BE2C (cell line): ENCODE data around the gene SND1.
"Not testable (repeated sequence)": the region's sequence is repeated elsewhere in the genome, so short reads cannot be mapped to it uniquely, and the experiment has no call there.

Experiments used
- DNase-seq: peaks from one replicate; pipeline ENCODE4 v3.0.0-alpha.2; 2020
- H3K27me3 ChIP-seq: fragments of 250-450 bp; sonication (Bioruptor Pico); 2 replicates; pipeline ENCODE4 v1.5.1; 2020; ENCODE audit warnings: mild to moderate bottlenecking
- H3K36me3 ChIP-seq: fragments of 250-450 bp; sonication (Bioruptor Pico); 2 replicates; pipeline ENCODE4 v1.5.1; 2020; ENCODE audit warnings: mild to moderate bottlenecking
- H3K4me1 ChIP-seq: fragments of 250-450 bp; sonication (Bioruptor Pico); 2 replicates; pipeline ENCODE4 v1.5.1; 2020
- H3K4me3 ChIP-seq: 2 replicates; pipeline ENCODE4 v1.5.1; 2011; ENCODE audit warnings: low read depth, low read length
- H3K9me3 ChIP-seq: fragments of 250-450 bp; sonication (Bioruptor Pico); 2 replicates; pipeline ENCODE4 v1.5.1; 2020
- TF ChIP-seq, protein P1 (sequence below): IDR thresholded peaks from 2 replicates; pipeline ENCODE4 v1.5.1; 2012; ENCODE audit warnings: mild to moderate bottlenecking, low read depth, low read length

The SND1 gene

DNA sequence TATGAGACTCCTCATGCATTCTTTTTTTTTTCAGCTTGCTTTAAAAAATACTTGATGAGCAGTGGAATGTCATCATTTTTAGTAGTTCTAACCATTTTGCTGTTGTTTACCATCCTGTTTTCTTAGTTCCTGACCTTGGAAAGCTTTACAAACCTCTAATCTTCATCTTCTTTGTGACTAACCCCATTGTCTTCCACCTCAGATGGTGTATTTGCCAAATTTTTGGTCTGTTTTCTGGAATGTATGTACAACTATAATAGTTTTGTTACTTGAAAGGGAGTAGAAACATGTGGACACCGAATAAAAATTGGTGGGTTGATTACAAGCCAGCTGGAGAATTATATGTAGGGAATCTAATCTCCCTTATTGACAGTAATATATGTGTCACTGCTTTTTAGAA is 172.7 kb downstream of the SND1 start:
- Histone ChIP-seq H3K36me3 (no peaks in the 10 kb centered on the region), H3K9me3 (no peaks in the 10 kb centered on the region), H3K4me1 (0 out of 2 replicates have a peak, but pooled peaks cover 5% of the 10 kb centered on the region), H3K4me3 (no peak overlapping the region), H3K27me3 (no peaks in the 10 kb centered on the region)
- TF ChIP-seq, protein P1, sequence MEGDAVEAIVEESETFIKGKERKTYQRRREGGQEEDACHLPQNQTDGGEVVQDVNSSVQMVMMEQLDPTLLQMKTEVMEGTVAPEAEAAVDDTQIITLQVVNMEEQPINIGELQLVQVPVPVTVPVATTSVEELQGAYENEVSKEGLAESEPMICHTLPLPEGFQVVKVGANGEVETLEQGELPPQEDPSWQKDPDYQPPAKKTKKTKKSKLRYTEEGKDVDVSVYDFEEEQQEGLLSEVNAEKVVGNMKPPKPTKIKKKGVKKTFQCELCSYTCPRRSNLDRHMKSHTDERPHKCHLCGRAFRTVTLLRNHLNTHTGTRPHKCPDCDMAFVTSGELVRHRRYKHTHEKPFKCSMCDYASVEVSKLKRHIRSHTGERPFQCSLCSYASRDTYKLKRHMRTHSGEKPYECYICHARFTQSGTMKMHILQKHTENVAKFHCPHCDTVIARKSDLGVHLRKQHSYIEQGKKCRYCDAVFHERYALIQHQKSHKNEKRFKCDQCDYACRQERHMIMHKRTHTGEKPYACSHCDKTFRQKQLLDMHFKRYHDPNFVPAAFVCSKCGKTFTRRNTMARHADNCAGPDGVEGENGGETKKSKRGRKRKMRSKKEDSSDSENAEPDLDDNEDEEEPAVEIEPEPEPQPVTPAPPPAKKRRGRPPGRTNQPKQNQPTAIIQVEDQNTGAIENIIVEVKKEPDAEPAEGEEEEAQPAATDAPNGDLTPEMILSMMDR, result no peak
- DNase-seq, result no peak

DNA sequence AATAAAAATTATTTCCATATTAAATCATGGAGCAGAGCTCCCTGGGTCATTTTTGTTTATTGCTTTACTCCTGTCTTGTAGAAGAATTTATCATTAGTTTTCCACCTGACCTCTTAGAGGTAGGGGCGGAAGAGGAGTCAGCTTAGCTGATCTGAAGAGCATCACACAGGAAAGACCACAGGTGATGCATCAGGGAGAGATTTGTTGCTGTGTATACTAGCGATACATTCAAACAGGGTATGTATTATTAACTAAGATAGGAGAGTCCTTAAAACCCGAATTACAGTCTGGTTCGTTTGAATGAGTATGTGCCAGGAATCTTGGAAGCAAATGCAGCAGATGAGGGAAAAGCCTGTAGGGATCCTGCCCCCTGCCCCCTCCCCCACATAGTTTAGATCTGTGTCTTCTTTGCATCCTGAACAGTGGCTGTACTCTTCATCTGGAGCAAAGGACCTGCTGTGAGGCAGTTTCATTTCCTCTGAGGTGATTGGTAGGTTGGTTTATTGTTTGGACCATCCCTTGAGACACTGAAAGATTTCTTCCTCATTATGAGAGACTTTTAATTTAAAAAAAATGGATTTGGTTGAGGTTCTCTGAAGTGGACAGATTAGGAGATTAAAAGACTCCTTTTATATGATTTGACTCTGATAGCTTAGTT is 177.0 kb downstream of the SND1 start:
- H3K27me3 ChIP-seq, result no peaks in the 10 kb centered on the region
- no peaks in the 10 kb centered on the region for H3K9me3 ChIP-seq
- TF ChIP-seq, protein P1, result no peak
- H3K4me3 ChIP-seq, result no peak overlapping the region
- peaks cover 17% of the 10 kb centered on the region for H3K4me1 ChIP-seq
- DNase-seq, result no peak
- H3K36me3 ChIP-seq, result no peaks in the 10 kb centered on the region

DNA sequence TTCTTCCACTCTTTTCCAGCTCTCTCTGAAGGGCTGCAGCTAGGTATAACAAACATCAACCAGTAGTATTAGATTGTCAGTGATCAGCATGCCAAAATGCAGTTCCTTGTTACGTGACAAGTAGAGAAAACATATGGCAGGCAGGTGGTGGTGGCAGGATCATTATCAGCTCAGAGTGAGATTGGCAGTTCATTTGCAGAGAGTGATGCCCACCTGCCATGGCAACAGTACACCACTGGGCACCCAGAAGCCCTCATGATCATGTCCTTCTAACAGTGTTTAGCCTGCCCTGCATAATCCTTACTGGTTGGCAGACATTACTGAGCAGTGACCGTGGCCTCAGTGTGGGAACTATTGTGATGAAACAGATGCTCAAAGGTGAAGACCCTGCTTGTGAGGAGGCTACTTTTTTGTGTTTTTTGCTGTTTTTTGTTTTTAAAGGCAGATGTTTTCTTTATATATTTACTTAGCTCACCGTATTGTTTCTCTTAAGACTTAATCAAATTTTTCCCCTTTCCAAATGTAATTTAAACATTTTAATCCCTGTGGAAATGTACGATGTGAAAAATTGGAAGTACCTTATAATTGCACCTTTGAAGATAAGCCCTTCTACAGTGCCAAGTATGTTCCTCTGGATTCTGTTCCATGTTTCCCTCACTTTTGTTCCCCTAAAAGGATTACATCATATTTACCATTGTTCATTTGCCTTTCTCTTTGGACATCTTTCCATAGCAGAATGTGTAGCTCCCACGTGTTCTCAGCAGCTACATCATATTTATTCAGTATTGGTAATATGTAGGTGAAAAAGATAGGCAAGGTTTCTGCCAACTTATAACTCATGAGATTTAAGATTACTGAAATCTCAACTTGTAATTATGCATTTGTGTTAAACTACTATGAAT is 179.6 kb downstream of the SND1 start:
- Histone ChIP-seq H3K27me3 (no peaks in the 10 kb centered on the region), H3K4me1 (peaks cover 17% of the 10 kb centered on the region)
- TF ChIP-seq, protein P1, result 0 out of 2 replicates have a peak, but pooled peaks have one; percentile 1

DNA sequence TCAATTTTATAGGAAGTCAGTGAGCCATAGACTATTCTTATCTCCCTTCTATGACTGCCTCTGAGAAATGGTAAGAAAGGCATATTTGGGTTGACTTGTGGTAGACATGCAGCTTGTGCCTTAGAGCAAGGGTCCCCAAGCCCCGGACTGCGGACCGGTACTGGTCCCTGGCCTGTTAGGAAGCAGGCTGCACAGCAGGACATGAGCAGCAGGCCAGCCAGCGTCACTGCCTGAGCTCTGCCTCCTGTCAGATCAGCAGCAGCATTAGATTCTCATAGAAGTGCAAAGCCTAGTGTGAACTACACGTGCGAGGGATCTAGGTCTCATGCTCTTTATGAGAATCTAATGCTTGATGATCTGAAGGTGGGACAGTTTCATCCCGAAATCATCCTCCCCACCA is 180.6 kb downstream of the SND1 start:
- TF ChIP-seq, protein P1, result no peak
- H3K4me1 ChIP-seq, result peaks cover 17% of the 10 kb centered on the region
- no peaks in the 10 kb centered on the region for H3K27me3 ChIP-seq
- no peak for DNase-seq
- H3K4me3 ChIP-seq, result no peak overlapping the region
- no peaks in the 10 kb centered on the region for H3K36me3 ChIP-seq
- H3K9me3 ChIP-seq, result no peaks in the 10 kb centered on the region

More for the DNA sequence above, 179.6 kb downstream of the SND1 start:
- H3K4me3 ChIP-seq, result no peak overlapping the region
- H3K9me3 ChIP-seq, result no peaks in the 10 kb centered on the region
- peak; percentile 17 for DNase-seq
- H3K36me3 ChIP-seq, result no peaks in the 10 kb centered on the region

DNA sequence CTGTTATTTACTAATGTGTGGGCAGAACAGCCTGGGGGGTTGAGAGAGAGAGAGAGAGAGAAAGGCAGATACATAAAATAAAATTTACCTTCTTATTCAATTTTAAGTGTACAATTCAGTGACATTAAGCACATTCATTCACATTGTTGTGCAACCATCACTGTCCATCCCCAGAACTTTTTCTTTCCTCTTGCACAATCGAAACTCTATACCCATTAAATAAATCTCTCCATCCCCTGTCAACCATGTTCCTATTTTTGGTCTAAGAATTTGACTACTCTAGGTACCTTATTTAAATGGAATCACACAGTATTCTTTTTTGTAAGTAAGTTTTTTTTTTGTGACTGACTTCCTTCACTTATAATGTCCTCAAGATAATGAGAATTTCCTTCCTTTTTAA is 181.6 kb downstream of the SND1 start:
- H3K4me1 ChIP-seq, result peaks cover 17% of the 10 kb centered on the region
- H3K9me3 ChIP-seq, result no peaks in the 10 kb centered on the region
- TF ChIP-seq, protein P1, result no peak
- DNase-seq, result no peak
- H3K27me3 ChIP-seq, result no peaks in the 10 kb centered on the region
- H3K36me3 ChIP-seq, result no peaks in the 10 kb centered on the region
- no peak overlapping the region for H3K4me3 ChIP-seq

DNA sequence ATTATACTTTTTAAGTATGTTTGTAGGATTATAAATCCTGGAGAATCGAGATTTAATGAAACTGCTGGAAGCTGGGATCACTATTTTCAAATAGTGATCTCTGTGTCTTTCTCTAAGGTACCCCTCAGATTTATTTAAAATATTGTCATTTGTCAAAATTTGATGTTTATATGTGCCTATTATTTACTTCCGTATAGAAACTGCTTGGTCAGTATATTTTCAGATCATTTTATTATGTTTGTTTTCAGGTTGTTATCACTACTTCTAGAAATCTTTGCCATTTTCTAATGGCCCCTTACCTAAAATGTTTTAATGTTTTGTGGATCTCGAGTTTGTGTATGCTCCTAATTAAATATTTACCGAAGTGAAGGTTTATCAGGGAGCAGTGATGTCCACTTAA is 183.7 kb downstream of the SND1 start:
- H3K27me3 ChIP-seq, result no peaks in the 10 kb centered on the region
- H3K36me3 ChIP-seq, result no peaks in the 10 kb centered on the region
- H3K4me3 ChIP-seq, result no peak overlapping the region
- DNase-seq, result no peak
- no peaks in the 10 kb centered on the region for H3K9me3 ChIP-seq
- TF ChIP-seq, protein P1, result no peak
- peaks cover 11% of the 10 kb centered on the region for H3K4me1 ChIP-seq

DNA sequence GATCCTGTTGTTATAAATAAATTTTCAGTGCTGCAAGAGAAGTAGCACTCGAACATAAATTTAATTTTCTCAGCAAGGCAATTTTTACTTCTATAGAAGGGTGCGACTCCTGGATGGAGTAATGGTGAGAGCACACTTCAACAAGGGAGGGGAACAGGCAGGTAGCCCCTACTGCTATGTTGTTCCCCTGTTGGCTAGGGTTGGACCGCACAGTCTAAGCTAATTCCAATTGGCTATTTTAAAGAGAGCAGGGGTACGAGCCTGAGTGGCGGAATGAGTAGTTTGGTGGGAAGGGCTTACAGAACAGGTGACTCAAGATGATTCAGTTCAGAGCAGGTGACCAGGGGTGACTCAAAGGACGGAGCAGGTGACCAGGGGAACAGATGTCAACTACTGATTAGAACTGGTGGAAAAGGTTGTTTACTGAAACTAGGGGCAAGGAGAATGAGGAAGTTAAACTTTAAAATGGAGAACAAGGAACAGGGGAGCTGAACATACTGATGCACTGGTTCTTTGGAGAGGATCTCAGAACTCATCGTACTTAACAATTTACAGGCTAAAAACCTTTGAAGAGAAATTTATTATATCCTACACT is 185.9 kb downstream of the SND1 start:
- not testable (repeated sequence) for H3K4me3 ChIP-seq, H3K4me1 ChIP-seq, DNase-seq, H3K36me3 ChIP-seq, H3K27me3 ChIP-seq, H3K9me3 ChIP-seq
